ENCODE measurements around the gene POGLUT3.

POGLUT3 gene

DNA sequence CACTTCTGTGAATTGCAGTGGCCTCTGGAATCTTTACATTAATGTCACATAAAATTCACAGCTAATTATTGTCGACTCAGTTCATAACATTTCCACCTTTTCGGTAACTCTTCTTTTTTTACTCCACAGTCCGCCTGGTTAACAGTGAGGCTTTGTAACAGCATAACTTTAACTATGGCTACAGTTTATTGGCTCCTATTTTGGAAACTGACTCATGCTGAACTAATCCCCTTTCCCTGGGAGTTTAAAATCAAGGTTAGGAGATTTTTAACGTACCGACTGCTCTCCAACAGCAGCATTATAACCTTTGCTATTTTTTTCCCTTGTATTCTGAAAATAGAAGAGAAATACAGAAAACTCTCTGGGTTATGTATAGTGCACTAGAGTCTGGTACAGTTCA, 3.2 kb upstream of the POGLUT3 start:
- no peak overlapping the region for H3K27ac ChIP-seq
- TF ChIP-seq, protein P1, sequence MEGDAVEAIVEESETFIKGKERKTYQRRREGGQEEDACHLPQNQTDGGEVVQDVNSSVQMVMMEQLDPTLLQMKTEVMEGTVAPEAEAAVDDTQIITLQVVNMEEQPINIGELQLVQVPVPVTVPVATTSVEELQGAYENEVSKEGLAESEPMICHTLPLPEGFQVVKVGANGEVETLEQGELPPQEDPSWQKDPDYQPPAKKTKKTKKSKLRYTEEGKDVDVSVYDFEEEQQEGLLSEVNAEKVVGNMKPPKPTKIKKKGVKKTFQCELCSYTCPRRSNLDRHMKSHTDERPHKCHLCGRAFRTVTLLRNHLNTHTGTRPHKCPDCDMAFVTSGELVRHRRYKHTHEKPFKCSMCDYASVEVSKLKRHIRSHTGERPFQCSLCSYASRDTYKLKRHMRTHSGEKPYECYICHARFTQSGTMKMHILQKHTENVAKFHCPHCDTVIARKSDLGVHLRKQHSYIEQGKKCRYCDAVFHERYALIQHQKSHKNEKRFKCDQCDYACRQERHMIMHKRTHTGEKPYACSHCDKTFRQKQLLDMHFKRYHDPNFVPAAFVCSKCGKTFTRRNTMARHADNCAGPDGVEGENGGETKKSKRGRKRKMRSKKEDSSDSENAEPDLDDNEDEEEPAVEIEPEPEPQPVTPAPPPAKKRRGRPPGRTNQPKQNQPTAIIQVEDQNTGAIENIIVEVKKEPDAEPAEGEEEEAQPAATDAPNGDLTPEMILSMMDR (IDR thresholded peaks at IDR 0.05): no peak
- H3K4me3 ChIP-seq: no peak overlapping the region
- no peak for DNase-seq (ENCODE audit: low spot score)

DNA sequence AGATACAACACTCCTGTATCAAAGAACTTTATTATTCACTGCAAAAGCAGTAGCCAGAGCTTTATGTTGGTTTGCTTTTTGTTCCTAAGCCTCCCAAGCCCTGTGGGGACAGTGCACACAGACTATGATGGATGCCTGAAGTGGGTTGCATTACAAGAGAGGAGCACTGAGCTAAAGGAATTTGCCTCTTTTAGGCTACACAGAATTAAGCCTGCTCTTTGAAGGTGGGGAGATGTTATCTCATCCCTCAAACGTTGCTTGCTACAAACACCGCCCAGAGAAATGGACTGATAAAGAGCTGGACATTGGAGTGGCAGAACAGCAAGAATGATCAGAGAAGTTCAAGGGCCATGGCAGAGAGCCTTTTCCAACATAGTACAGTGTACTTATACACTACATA, 2.5 kb upstream of the POGLUT3 start:
- no peak overlapping the region for H3K27ac ChIP-seq
- TF ChIP-seq, protein P1 (IDR thresholded peaks at IDR 0.05): no peak
- no peak overlapping the region for H3K4me3 ChIP-seq
- DNase-seq (ENCODE audit: low spot score): no peak

DNA sequence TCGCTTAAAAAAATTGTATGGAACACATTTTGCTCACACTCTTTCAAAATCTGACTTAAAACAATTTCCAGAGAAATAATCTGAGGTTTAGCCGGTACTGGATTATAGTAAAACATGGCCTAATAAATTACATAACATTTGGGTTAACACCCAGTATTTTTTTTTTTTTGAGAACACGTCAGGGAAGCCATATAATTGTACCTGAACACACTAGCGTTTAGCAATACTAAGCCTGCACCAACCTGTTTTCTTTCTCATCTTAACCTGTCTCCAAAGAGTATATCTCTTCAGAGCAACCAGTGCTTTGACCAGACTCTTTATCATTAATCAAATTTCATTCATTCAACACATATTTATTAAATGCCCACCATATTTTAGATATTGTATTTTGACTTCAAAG, 2.0 kb upstream of the POGLUT3 start:
- TF ChIP-seq, protein P1 (IDR thresholded peaks at IDR 0.05): no peak

DNA sequence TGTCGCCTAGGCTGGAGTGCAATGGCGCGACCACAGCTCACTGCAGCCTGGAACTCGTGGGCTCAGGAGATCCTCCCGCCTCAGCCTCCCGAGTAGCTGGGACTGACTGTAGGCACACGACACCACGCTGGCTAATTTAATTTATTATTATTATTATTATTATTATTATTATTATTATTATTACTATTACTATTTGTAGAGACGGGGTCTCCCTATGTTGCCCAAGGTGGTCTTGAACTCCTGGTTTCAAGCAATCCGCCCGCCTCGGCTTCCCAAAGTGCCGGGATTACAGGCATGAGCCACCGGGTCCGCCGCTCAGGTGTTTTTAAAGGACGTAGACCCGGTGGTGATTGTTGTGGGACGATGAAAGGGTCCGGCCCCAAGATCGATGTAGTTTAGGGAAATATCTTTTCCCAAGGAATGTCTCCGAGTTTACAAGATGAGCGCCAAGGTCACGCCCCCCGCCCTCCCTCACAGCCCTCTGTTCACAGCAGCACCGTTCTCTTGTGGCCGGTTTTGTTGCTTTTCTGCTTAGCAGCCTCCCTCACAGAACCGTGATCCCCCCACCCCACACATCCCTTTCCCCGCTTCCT, 728 bp upstream of the POGLUT3 start:
- peak overlapping the region; percentile 94 for H3K4me3 ChIP-seq
- TF ChIP-seq, protein P1 (IDR thresholded peaks at IDR 0.05): no peak
- H3K27ac ChIP-seq: peak overlapping the region; percentile 89 to 99
- DNase-seq (ENCODE audit: low spot score): no peak

More for the DNA sequence above, 2.0 kb upstream of the POGLUT3 start:
- Histone ChIP-seq H3K27ac (no peak overlapping the region), H3K4me3 (no peak overlapping the region)
- DNase-seq (ENCODE audit: low spot score): no peak

DNA sequence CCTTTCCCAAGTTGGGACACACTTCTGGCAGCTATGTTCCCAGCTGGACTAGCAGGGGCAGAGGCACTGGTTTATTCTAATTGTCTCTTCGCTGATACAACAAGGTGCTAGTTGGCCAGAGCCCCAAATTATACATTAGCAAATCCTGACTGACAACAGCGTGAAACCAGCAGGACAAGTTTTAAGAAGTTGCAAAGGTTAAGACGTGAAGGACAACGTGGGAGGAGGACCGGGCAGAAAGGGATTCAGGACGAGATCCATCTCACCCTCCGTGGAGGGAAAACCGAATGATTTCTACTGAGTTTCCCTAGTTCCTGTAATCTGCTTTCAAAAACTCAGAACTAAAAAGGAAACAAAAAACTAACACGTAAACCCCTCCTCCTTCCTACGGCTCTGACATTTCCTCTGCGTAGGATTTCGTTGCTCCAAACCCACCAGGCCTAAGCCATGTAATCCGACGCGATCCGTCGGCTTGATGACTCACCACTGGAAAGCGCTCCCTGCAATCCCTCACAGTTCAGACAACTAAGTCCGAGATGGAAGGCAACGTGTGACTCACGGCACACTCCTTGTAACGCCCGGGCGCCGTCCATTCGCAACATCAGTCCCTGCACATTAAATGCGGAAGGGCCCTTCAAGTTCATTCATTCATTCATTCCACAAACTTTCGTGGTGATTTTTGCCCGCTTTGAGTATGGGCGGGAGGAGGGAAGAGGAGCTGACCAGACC, 703 bp downstream of the POGLUT3 start:
- peak overlapping the region; percentile 94 for H3K4me3 ChIP-seq
- peak; percentile 94 for DNase-seq (ENCODE audit: low spot score)
- peak overlapping the region; percentile 89 to 99 for H3K27ac ChIP-seq
- TF ChIP-seq, protein P1 (IDR thresholded peaks at IDR 0.05): no peak

DNA sequence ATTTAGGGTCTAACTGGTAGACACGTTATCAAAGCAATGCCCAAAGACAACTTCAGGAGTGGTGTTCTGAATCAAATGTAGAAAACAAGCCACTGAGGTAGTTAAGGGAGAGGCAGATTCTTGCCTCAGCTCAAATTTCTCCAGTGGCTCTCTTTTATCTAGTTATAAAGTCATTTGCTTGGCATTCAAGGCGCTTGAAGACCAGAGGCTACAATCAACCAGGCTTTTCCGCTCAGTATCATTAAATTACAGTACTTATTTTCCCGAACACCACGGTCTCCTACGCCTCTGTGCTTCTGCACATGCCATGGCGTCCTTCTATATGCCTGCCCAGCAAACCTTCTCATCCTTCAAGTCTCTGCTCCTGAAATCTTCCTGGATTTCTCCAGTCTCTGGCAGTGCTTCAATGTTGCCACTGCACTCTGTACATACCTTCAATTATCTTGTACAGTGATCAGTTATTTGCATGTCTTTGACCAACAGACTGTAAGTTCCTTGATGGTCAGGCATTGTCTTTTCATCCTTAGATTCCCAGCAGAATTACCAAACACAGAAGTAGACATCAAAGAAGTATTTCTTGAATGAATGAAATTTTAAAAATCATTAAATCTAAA, 1.4 kb downstream of the POGLUT3 start:
- TF ChIP-seq, protein P1 (IDR thresholded peaks at IDR 0.05): no peak
- no peak for DNase-seq (ENCODE audit: low spot score)
- peak overlapping the region; percentile 94 for H3K4me3 ChIP-seq
- H3K27ac ChIP-seq: peak overlapping the region; percentile 89 to 99
